ENCODE measurements around the gene EML3. TPM values are rescaled to one million over a fixed set of nuclear protein-coding genes. Genes with fewer than 3 reads are reported as not detected.
"Not testable (repeated sequence)": the region's sequence is repeated elsewhere in the genome, so short reads cannot be mapped to it uniquely, and the experiment has no call there.

EML3 gene
- total and polyA plus RNA-seq, 8 donors, result 22.0 to 86.4 (median 24.5) TPM

DNA sequence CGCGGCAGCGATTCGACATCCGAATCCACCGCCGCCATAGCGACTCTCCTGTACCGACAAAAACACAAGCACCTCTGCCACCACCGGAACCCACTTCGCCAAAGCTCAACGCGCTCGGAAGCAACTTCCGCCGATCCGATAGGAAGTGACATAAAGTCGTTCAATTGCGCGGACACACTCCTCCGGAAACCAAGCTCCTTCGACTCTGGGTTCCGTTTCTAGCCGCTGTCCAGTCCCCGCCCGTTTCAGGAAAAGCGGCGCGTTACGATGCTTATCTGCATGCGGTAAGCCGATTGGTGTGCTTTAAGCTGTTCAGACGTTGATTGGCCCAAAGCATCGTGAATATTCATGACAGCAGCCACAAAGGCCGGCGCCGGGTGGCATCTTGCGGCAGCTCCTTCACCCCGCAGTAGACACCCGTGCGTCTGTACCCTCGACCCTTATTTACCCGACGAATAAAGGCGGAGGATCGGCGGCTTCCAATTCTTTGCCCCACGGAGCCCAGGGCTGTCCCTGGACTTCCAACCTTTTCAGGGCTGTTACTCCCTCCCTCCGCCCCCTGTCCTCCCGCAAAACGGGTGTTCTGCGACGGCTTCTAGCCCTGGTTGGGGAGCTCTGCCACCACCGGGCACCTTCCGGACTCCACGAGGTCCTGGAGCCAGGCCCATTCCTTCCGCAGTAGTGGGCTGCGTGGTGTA, 21.0 kb downstream of the EML3 start, which contains the start of gene TUT1:
Gene TUT1 (minus strand): TSS at position 76 of the 698 bp plus-strand sequence. CDS start 38 bp downstream, at position 38.
- FAIRE-seq (peak; percentile 49), ATAC-seq (peak; percentile 92 to 96 (median 93)), DNase-seq (peak; percentile 90 to 97 (median 96))
- H3K4me3 ChIP-seq, result peak within 1 kb of the TSS; percentile 39 to 77 (median 54)
- peaks cover 0 to 48% (median 19%) of the 10 kb centered on the region in 3 donors for H3K36me3 ChIP-seq
- 0% methylated on average over 58 of the region's 58 CpGs for whole genome bisulfite sequencing, 2 donors
- peak within 1 kb of the TSS; percentile 81 to 93 (median 88) for H3K27ac ChIP-seq
- TF ChIP-seq, protein P1, sequence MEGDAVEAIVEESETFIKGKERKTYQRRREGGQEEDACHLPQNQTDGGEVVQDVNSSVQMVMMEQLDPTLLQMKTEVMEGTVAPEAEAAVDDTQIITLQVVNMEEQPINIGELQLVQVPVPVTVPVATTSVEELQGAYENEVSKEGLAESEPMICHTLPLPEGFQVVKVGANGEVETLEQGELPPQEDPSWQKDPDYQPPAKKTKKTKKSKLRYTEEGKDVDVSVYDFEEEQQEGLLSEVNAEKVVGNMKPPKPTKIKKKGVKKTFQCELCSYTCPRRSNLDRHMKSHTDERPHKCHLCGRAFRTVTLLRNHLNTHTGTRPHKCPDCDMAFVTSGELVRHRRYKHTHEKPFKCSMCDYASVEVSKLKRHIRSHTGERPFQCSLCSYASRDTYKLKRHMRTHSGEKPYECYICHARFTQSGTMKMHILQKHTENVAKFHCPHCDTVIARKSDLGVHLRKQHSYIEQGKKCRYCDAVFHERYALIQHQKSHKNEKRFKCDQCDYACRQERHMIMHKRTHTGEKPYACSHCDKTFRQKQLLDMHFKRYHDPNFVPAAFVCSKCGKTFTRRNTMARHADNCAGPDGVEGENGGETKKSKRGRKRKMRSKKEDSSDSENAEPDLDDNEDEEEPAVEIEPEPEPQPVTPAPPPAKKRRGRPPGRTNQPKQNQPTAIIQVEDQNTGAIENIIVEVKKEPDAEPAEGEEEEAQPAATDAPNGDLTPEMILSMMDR (IDR thresholded peaks at IDR 0.05), result no peak
- no peaks in the 10 kb centered on the region for H3K9me3 ChIP-seq
- H3K4me1 ChIP-seq, result peaks cover 8 to 23% (median 19%) of the 10 kb centered on the region in 3 donors
- no peaks in the 10 kb centered on the region for H3K27me3 ChIP-seq
- intact Hi-C loops (cut with DNase I), result no loop called here

DNA sequence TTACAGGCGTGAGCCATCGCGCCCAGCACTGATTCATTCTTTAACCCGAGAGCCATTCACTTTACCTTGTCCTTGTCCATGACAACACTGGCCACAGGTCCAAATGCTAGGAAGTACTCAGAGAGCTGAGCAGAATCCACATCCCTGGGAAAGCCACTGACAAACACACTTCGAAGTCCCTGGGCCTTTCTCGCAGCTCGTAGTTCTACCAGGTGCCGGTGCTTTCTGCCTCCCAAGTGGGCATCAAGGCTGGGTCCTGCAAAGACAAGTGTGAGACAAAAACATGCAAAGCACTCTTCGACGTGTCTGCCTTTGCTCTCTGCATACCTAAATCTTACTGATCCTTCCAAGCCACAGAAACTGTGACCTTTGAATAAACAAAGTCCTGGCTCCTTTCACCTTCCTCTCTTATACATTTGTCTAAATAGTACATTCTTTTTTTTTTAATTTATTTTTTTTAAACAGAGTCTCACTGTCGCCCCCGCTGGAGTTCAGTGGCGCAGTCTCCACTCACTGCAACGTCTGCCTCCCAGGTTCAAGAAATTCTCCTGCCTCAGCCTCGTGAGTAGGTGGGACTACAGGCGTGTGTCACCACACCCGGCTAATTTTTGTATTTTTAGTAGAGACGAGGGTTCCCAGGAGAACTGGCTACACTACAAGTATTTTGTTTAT, 23.5 kb downstream of the EML3 start:
- peak in 2 of 6 donors; percentile 4 to 9 for DNase-seq
- no peak overlapping the region for H3K27ac ChIP-seq
- no peak for FAIRE-seq
- H3K36me3 ChIP-seq, result peaks cover 0 to 25% (median 8%) of the 10 kb centered on the region in 3 donors
- TF ChIP-seq, protein P1 (IDR thresholded peaks at IDR 0.05), result no peak
- no peak for ATAC-seq
- intact Hi-C loops (cut with DNase I), result no loop called here
- no peaks in the 10 kb centered on the region for H3K9me3 ChIP-seq
- no peaks in the 10 kb centered on the region for H3K27me3 ChIP-seq
- H3K4me3 ChIP-seq, result no peak overlapping the region
- peaks cover 8 to 23% (median 19%) of the 10 kb centered on the region in 3 donors for H3K4me1 ChIP-seq
- WGBS, 2 donors, result 65 to 68% methylated on average over 18 of the region's 18 CpGs

- 92 to 98% methylated on average over 7 of the region's 7 CpGs for WGBS, 2 donors
- H3K9me3 ChIP-seq; ATAC-seq; intact Hi-C loops (cut with DNase I); H3K27me3 ChIP-seq; H3K27ac ChIP-seq; FAIRE-seq; H3K4me3 ChIP-seq: not testable (repeated sequence)
- Histone ChIP-seq H3K4me1 (peaks cover 6 to 10% (median 10%) of the 10 kb centered on the region in 3 donors), H3K36me3 (peaks cover 0 to 30% (median 8%) of the 10 kb centered on the region in 3 donors)
- DNase-seq, result peak in 1 of 6 donors; percentile 5
Measured at GRCh38 chr11:62585356-62585755, 27.2 kb downstream of the EML3 start.

GRCh38 chr11:62581735-62582134, 30.8 kb downstream of the EML3 start:
- FAIRE-seq; ATAC-seq; H3K9me3 ChIP-seq; H3K4me3 ChIP-seq; H3K27me3 ChIP-seq; H3K4me1 ChIP-seq; H3K27ac ChIP-seq; intact Hi-C loops (cut with DNase I); DNase-seq: not testable (repeated sequence)
- H3K36me3 ChIP-seq, result peaks cover 0 to 27% (median 16%) of the 10 kb centered on the region in 3 donors
- WGBS, 2 donors, result 96 to 97% methylated on average over 4 of the region's 4 CpGs

GRCh38 chr11:62580959-62581715, 31.4 kb downstream of the EML3 start:
- no peaks in the 10 kb centered on the region for H3K9me3 ChIP-seq
- H3K4me3 ChIP-seq, result no peak overlapping the region
- no peaks in the 10 kb centered on the region for H3K27me3 ChIP-seq
- peaks cover 0 to 27% (median 14%) of the 10 kb centered on the region in 3 donors for H3K36me3 ChIP-seq
- no peak for FAIRE-seq
- TF ChIP-seq, protein P1 (IDR thresholded peaks at IDR 0.05), result no peak
- intact Hi-C loops (cut with DNase I), result no loop called here
- no peaks in the 10 kb centered on the region for H3K4me1 ChIP-seq
- no peak for DNase-seq
- no peak for ATAC-seq
- H3K27ac ChIP-seq, result no peak overlapping the region
- WGBS, 2 donors, result 88 to 91% methylated on average over 18 of the region's 18 CpGs

Measured in pancreas (tissue), 10 donors.